Measurements from ENCODE around the gene KRTAP10-9. TPM values are rescaled to one million over a fixed set of nuclear protein-coding genes. Genes with fewer than 3 reads are reported as not detected.
"Not testable (repeated sequence)": the region's sequence is repeated elsewhere in the genome, so short reads cannot be mapped to it uniquely, and the experiment has no call there.

KRTAP10-9 gene
- total RNA-seq, 2 donors from 2014 or later, result not detected

DNA sequence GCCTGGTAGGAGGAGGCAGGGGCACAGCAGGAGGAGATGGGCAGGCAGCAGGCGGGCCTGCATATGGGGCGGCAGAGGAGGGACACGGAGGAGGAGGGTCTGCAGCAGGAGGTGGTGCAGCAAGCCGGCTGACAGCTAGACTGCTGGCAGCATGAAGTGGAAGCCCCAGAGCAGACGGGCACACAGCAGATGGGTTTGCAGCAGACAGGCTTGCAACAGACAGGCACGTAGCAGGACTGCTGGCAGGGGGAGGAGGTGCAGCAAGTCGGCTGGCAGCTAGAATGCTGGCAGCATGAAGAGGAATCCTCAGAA is 47.1 kb upstream of the KRTAP10-9 start:
- peaks cover 34% of the 10 kb centered on the region for H3K9me3 Mint-ChIP-seq
- Histone ChIP-seq H3K36me3 (ENCODE audit: control insufficient read depth, insufficient read depth, low read length) (no peaks in the 10 kb centered on the region), H3K27ac (ENCODE audit: low read depth, low read length) (no peak overlapping the region), H3K4me1 (ENCODE audit: control insufficient read depth, insufficient read depth, low read length) (no peaks in the 10 kb centered on the region), H3K4me3 (ENCODE audit: low read length) (no peak overlapping the region), H3K27me3 (ENCODE audit: control insufficient read depth, insufficient read depth, low read length, poor library complexity, severe bottlenecking) (no peaks in the 10 kb centered on the region), H3K9me3 (ENCODE audit: control insufficient read depth, low read length) (peaks cover 21% of the 10 kb centered on the region), H3K9ac (ENCODE audit: extremely low read depth, low read length, poor library complexity, severe bottlenecking) (no peak overlapping the region)
- no peak overlapping the region for H3K4me3 Mint-ChIP-seq
- H3K27me3 Mint-ChIP-seq (ENCODE audit: insufficient read depth), result peaks cover 8% of the 10 kb centered on the region
- 85 to 89% methylated on average over 7 of the region's 7 CpGs for WGBS, 2 experiments (ENCODE audit: insufficient coverage in 1 of 2, insufficient read length in 1 of 2)
- no peak for DNase-seq
- TF ChIP-seq CTCF (conservative IDR thresholded peaks at IDR 0.05), result no peak
- peaks cover 7% of the 10 kb centered on the region for H3K4me1 Mint-ChIP-seq
- H3K36me3 Mint-ChIP-seq (ENCODE audit: low read depth), result peaks cover 3% of the 10 kb centered on the region
- no peak overlapping the region for H3K27ac Mint-ChIP-seq

GRCh38 chr21:44580231-44580821 is 46.6 kb upstream of the KRTAP10-9 start, which contains the start of gene KRTAP10-5:
Gene KRTAP10-5 (minus strand): TSS chr21:44580604. CDS start chr21:44580578, 26 bp downstream.
- H3K4me1 ChIP-seq (ENCODE audit: control insufficient read depth, insufficient read depth, low read length); H3K27me3 Mint-ChIP-seq (ENCODE audit: insufficient read depth); H3K36me3 Mint-ChIP-seq (ENCODE audit: low read depth); H3K9ac ChIP-seq (ENCODE audit: extremely low read depth, low read length, poor library complexity, severe bottlenecking); H3K27ac ChIP-seq (ENCODE audit: low read depth, low read length); H3K36me3 ChIP-seq (ENCODE audit: control insufficient read depth, insufficient read depth, low read length); H3K4me3 ChIP-seq (ENCODE audit: low read length); H3K4me3 Mint-ChIP-seq; H3K27ac Mint-ChIP-seq; H3K27me3 ChIP-seq (ENCODE audit: control insufficient read depth, insufficient read depth, low read length, poor library complexity, severe bottlenecking); H3K4me1 Mint-ChIP-seq: not testable (repeated sequence)
- WGBS, 2 experiments (ENCODE audit: insufficient coverage in 1 of 2, insufficient read length in 1 of 2), result 79 to 85% methylated on average over 12 to 19 of the region's 19 CpGs
- peaks cover 21% of the 10 kb centered on the region for H3K9me3 ChIP-seq (ENCODE audit: control insufficient read depth, low read length)
- peak; percentile 24 for DNase-seq
- H3K9me3 Mint-ChIP-seq, result peaks cover 34% of the 10 kb centered on the region

DNA sequence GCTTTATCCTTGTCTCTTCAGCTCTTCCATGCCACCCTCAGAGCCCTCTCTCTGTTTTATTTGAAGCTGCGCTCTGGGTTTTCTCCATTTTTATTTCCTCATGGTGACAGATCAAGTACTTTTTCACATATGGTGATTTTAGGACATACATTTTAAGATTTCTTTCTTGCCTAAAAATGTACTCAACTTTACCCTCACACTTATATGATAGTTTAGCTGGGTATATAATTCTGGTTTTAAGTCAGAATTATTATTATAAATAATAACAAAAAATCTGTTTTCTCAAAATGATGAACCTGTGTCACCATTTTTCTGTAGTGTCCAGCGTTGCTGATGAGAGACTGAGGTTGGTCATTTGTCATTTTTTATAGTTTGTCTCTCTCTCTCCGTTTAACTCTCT is 45.7 kb upstream of the KRTAP10-9 start:
- Histone ChIP-seq H3K4me1 (ENCODE audit: control insufficient read depth, insufficient read depth, low read length) (no peaks in the 10 kb centered on the region), H3K4me3 (ENCODE audit: low read length) (no peak overlapping the region), H3K36me3 (ENCODE audit: control insufficient read depth, insufficient read depth, low read length) (no peaks in the 10 kb centered on the region), H3K27ac (ENCODE audit: low read depth, low read length) (no peak overlapping the region), H3K9ac (ENCODE audit: extremely low read depth, low read length, poor library complexity, severe bottlenecking) (no peak overlapping the region), H3K9me3 (ENCODE audit: control insufficient read depth, low read length) (peaks cover 21% of the 10 kb centered on the region), H3K27me3 (ENCODE audit: control insufficient read depth, insufficient read depth, low read length, poor library complexity, severe bottlenecking) (no peaks in the 10 kb centered on the region)
- H3K4me3 Mint-ChIP-seq, result no peak overlapping the region
- H3K27ac Mint-ChIP-seq, result no peak overlapping the region
- H3K9me3 Mint-ChIP-seq, result peaks cover 30% of the 10 kb centered on the region
- H3K36me3 Mint-ChIP-seq (ENCODE audit: low read depth), result peaks cover 3% of the 10 kb centered on the region
- peaks cover 10% of the 10 kb centered on the region for H3K27me3 Mint-ChIP-seq (ENCODE audit: insufficient read depth)
- no peak for DNase-seq
- TF ChIP-seq CTCF (conservative IDR thresholded peaks at IDR 0.05), result no peak
- H3K4me1 Mint-ChIP-seq, result peaks cover 5% of the 10 kb centered on the region
- WGBS, 2 experiments (ENCODE audit: insufficient coverage in 1 of 2, insufficient read length in 1 of 2), result 93 to 94% methylated on average over 2 to 3 of the region's 3 CpGs

- Histone ChIP-seq H3K27ac (ENCODE audit: low read depth, low read length) (no peak overlapping the region), H3K4me1 (ENCODE audit: control insufficient read depth, insufficient read depth, low read length) (no peaks in the 10 kb centered on the region), H3K9ac (ENCODE audit: extremely low read depth, low read length, poor library complexity, severe bottlenecking) (no peak overlapping the region), H3K4me3 (ENCODE audit: low read length) (no peak overlapping the region), H3K36me3 (ENCODE audit: control insufficient read depth, insufficient read depth, low read length) (no peaks in the 10 kb centered on the region), H3K27me3 (ENCODE audit: control insufficient read depth, insufficient read depth, low read length, poor library complexity, severe bottlenecking) (no peaks in the 10 kb centered on the region), H3K9me3 (ENCODE audit: control insufficient read depth, low read length) (peaks cover 15% of the 10 kb centered on the region)
- H3K9me3 Mint-ChIP-seq, result peaks cover 23% of the 10 kb centered on the region
- TF ChIP-seq CTCF (conservative IDR thresholded peaks at IDR 0.05), result no peak
- H3K36me3 Mint-ChIP-seq (ENCODE audit: low read depth), result peaks cover 3% of the 10 kb centered on the region
- peaks cover 10% of the 10 kb centered on the region for H3K27me3 Mint-ChIP-seq (ENCODE audit: insufficient read depth)
- WGBS, 2 experiments (ENCODE audit: insufficient coverage in 1 of 2, insufficient read length in 1 of 2), result 86 to 94% methylated on average over 8 to 15 of the region's 15 CpGs
- H3K4me3 Mint-ChIP-seq, result no peak overlapping the region
- H3K4me1 Mint-ChIP-seq, result peaks cover 5% of the 10 kb centered on the region
- no peak overlapping the region for H3K27ac Mint-ChIP-seq
- DNase-seq, result no peak
These were observed 44.8 kb upstream of the KRTAP10-9 start for GRCh38 chr21:44582055-44582454.

Measured in endodermal cell (in vitro differentiated cells).